ENCODE results near the gene ZYG11A. TPM values are rescaled to one million over a fixed set of nuclear protein-coding genes. Genes with fewer than 3 reads are reported as not detected.
A peak's percentile ranks its signal among the peaks of the same experiment; 100 is the strongest.

ZYG11A gene
- total and polyA plus RNA-seq, 7 donors, result 0.13 TPM; not detected in 6

DNA sequence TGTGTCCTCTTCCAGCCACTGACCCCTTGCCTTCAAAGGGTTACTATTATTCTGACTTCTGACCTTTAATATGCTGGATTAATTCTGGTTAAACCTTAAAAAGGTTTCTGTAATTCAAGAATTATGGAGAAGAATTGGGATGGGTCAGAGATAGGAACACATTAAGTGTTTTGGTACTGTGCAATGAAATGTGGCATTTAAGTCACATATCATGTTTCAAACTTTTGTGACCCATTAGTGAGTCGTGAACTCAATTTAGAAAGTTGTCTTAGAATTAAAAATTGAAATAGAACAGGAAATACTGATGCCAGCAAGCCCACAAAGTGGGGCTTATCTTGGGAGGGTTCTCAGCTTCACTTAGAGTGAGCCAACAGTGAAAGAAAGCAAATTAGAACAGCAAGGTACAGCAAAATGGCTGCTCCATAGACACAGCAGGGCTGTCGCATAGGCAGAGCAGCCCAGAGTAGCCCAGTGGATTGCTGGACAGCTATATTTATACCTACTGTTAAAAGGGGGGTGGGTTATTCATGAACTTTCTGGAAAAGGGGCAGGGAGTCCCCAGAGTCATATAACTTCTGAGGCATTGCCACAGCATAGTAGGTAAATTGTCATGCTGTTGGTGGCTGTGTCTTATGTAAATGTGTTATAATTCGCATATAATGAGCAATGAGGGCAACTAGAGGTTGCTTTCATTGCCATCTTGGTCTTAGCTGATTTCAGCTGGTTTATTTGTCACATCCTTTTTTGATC lies 95.0 kb downstream of the ZYG11A start:
- no peaks in the 10 kb centered on the region for H3K27me3 ChIP-seq (ENCODE audit: insufficient read depth in 3 of 3, low read length in 2 of 3)
- H3K27ac ChIP-seq, result peak overlapping the region; percentile 56
- ATAC-seq (peak in 3 of 4 donors; percentile 44 to 73 (median 69)), DNase-seq (no peak)
- TF ChIP-seq, protein P1, sequence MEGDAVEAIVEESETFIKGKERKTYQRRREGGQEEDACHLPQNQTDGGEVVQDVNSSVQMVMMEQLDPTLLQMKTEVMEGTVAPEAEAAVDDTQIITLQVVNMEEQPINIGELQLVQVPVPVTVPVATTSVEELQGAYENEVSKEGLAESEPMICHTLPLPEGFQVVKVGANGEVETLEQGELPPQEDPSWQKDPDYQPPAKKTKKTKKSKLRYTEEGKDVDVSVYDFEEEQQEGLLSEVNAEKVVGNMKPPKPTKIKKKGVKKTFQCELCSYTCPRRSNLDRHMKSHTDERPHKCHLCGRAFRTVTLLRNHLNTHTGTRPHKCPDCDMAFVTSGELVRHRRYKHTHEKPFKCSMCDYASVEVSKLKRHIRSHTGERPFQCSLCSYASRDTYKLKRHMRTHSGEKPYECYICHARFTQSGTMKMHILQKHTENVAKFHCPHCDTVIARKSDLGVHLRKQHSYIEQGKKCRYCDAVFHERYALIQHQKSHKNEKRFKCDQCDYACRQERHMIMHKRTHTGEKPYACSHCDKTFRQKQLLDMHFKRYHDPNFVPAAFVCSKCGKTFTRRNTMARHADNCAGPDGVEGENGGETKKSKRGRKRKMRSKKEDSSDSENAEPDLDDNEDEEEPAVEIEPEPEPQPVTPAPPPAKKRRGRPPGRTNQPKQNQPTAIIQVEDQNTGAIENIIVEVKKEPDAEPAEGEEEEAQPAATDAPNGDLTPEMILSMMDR (IDR thresholded peaks at IDR 0.05), result no peak
- intact Hi-C loops (cut with DNase I), result no loop called here
- H3K9me3 ChIP-seq, result no peaks in the 10 kb centered on the region
- peaks cover 0 to 5% of the 10 kb centered on the region in 2 donors for H3K36me3 ChIP-seq (ENCODE audit: insufficient read depth in 1 of 2, low read depth in 1 of 2)
- peaks cover 19% of the 10 kb centered on the region for H3K4me1 ChIP-seq
- no peak overlapping the region for H3K4me3 ChIP-seq
- WGBS, 3 donors, result 59 to 76% (median 64%) methylated on average over 3 of the region's 3 CpGs

DNA sequence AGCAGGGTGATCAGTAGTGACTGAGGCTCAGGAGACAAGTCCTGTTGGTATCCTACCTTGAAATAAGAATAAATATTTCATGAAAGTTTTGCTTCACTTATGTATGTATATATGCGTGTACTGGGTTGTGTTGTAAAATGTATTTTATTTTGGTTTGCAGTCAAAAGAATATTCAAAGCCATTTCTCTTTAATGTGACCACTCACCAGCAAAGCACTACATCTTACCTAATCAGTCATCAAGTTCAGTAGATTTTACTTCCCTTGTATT lies 95.6 kb downstream of the ZYG11A start:
- DNase-seq (no peak), ATAC-seq (no peak)
- H3K27ac ChIP-seq, result no peak overlapping the region
- no peaks in the 10 kb centered on the region for H3K27me3 ChIP-seq (ENCODE audit: insufficient read depth in 3 of 3, low read length in 2 of 3)
- intact Hi-C loops (cut with DNase I), result no loop called here
- H3K4me1 ChIP-seq, result peaks cover 19% of the 10 kb centered on the region
- no peak overlapping the region for H3K4me3 ChIP-seq
- H3K9me3 ChIP-seq, result no peaks in the 10 kb centered on the region
- WGBS, 3 donors, result 99 to 100% (median 100%) methylated on average over 1 of the region's 1 CpG
- peaks cover 0 to 8% of the 10 kb centered on the region in 2 donors for H3K36me3 ChIP-seq (ENCODE audit: insufficient read depth in 1 of 2, low read depth in 1 of 2)
- TF ChIP-seq, protein P1 (IDR thresholded peaks at IDR 0.05), result no peak

DNA sequence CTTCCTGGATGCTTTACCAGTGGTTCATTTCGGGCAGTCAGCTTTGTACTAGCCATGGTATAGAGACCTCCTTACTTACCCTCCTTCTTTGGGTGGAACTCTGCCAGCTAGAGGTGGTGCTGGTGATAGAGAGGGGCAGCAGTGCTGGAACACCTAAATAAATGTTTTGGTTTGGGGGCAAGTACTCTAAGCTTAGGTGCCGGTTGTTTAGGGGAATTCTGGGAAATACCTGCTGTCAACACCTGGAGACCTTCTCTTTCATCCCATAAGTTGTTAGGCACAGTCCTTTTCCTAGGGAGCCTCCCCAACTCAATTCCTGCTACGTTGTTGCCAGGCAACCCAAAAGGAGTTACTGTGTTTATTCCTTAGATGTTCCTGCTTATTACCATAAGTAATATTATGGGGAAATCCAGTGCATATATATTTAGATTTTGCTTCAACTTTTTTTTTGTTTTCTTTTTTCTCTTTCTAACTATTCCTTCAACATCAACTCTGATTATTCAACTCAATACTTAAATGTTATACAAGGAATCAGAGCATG lies 101.4 kb downstream of the ZYG11A start:
- Histone ChIP-seq H3K9me3 (no peaks in the 10 kb centered on the region), H3K27me3 (ENCODE audit: insufficient read depth in 3 of 3, low read length in 2 of 3) (no peaks in the 10 kb centered on the region), H3K4me3 (no peak overlapping the region), H3K4me1 (peaks cover 9% of the 10 kb centered on the region), H3K27ac (no peak overlapping the region), H3K36me3 (ENCODE audit: insufficient read depth in 1 of 2, low read depth in 1 of 2) (peaks cover 0 to 21% of the 10 kb centered on the region in 2 donors)
- 76 to 80% (median 78%) methylated on average over 3 of the region's 3 CpGs for WGBS, 3 donors
- TF ChIP-seq, protein P1 (IDR thresholded peaks at IDR 0.05), result no peak
- DNase-seq (no peak), ATAC-seq (no peak)
- intact Hi-C loops (cut with DNase I), result no loop called here

GRCh38 chr1:52944566-52944965 lies 102.0 kb downstream of the ZYG11A start:
- Histone ChIP-seq H3K27ac (no peak overlapping the region), H3K4me3 (no peak overlapping the region), H3K36me3 (ENCODE audit: insufficient read depth in 1 of 2, low read depth in 1 of 2) (peaks cover 0 to 23% of the 10 kb centered on the region in 2 donors), H3K9me3 (no peaks in the 10 kb centered on the region), H3K4me1 (peaks cover 4% of the 10 kb centered on the region), H3K27me3 (ENCODE audit: insufficient read depth in 3 of 3, low read length in 2 of 3) (no peaks in the 10 kb centered on the region)
- ATAC-seq (no peak), DNase-seq (no peak)
- 72 to 86% (median 76%) methylated on average over 10 of the region's 10 CpGs for WGBS, 3 donors
- intact Hi-C loops (cut with DNase I), result no loop called here
- TF ChIP-seq, protein P1 (IDR thresholded peaks at IDR 0.05), result no peak

Other genes with a start within 250 kb of the ZYG11A start
- gene GPX7, start 240.4 kb upstream of the ZYG11A start, total RNA-seq, result 10 to 100 TPM in 2 of 4 donors, 1 to 10 TPM in 2; 5.6 to 12.2 (median 10.2) TPM
- gene GPX7, start 240.4 kb upstream of the ZYG11A start, polyA plus RNA-seq, result 1 to 10 TPM; 3.6 to 7.9 (median 7.7) TPM
- gene SHISAL2A, start 209.6 kb upstream of the ZYG11A start, total RNA-seq, result 1 to 10 TPM in 1 of 4 donors, under 1 TPM in 3; 0.19 to 1.6 (median 0.45) TPM
- under 1 TPM; 0.13 to 0.44 (median 0.25) TPM for gene SHISAL2A, start 209.6 kb upstream of the ZYG11A start, polyA plus RNA-seq
- 10 to 100 TPM; 25.2 to 48.8 (median 38.7) TPM for gene COA7, start 144.4 kb upstream of the ZYG11A start, total RNA-seq
- gene COA7, start 144.4 kb upstream of the ZYG11A start, polyA plus RNA-seq, result 10 to 100 TPM; 27.4 to 41.8 (median 30.5) TPM
- 100 to 1,000 TPM in 2 of 4 donors, 10 to 100 TPM in 2; 72.0 to 152 (median 97.1) TPM for gene ZYG11B, start 116.3 kb upstream of the ZYG11A start, total RNA-seq
- gene ZYG11B, start 116.3 kb upstream of the ZYG11A start, polyA plus RNA-seq, result 10 to 100 TPM; 11.4 to 91.0 (median 24.4) TPM
- gene ECHDC2, start 79.0 kb downstream of the ZYG11A start, total RNA-seq, result 10 to 100 TPM; 44.5 to 87.7 (median 53.5) TPM
- 10 to 100 TPM; 25.4 to 43.1 (median 42.6) TPM for gene ECHDC2, start 79.0 kb downstream of the ZYG11A start, polyA plus RNA-seq
- gene SCP2, start 84.5 kb downstream of the ZYG11A start, total RNA-seq, result 10 to 100 TPM; 75.9 to 96.9 (median 90.4) TPM
- gene SCP2, start 84.5 kb downstream of the ZYG11A start, polyA plus RNA-seq, result 10 to 100 TPM; 49.3 to 88.3 (median 58.3) TPM
- 10 to 100 TPM in 1 of 4 donors, 1 to 10 TPM in 3; 7.2 to 27.1 (median 8.4) TPM for gene PODN, start 219.5 kb downstream of the ZYG11A start, total RNA-seq
- 1 to 10 TPM; 3.0 to 5.6 (median 4.7) TPM for gene PODN, start 219.5 kb downstream of the ZYG11A start, polyA plus RNA-seq

All from psoas muscle (tissue), 8 donors.